Caco-2 (cell line): ENCODE data around the gene DUSP23. TPM values are rescaled to one million over a fixed set of nuclear protein-coding genes. Genes with fewer than 3 reads are reported as not detected.
A peak's percentile ranks its signal among the peaks of the same experiment; 100 is the strongest.

Experiments
- BruUV-seq: library from RNA; stranded (reverse); fragments of 400-500 nt; replicated peaks from 2 replicates; lab custom pipeline; 2021; lab: Mats Ljungman, UMichigan
- CTCF ChIA-PET: fragments of 300-600 bp; sonication (Branson Sonifier 250); formaldehyde crosslinking; loops from one replicate; lab custom pipeline; 2022; ENCODE audit warnings: antibody characterized with exemption; lab: Charles Lee
- POLR2A ChIA-PET: fragments of 300-600 bp; sonication (Branson Sonifier 250); formaldehyde crosslinking; loops from one replicate; lab custom pipeline; 2022; ENCODE audit warnings: antibody characterized with exemption; lab: Charles Lee
- DNase-seq, 2 experiments: peaks; one replicate each; pipeline versions ENCODE4 v3.0.0 to v3.0.0-alpha.2; 2020 to 2022
- H3K27me3 ChIP-seq: replicated peaks from 2 replicates; pipeline ENCODE4 v1.6.0; 2011; ENCODE audit warnings: low read length; ENCODE audit not compliant: control insufficient read depth, insufficient read depth
- H3K36me3 ChIP-seq: 2 replicates; pipeline ENCODE4 v1.5.1; 2011; ENCODE audit warnings: low read length; ENCODE audit not compliant: control insufficient read depth, insufficient read depth
- H3K4me1 ChIP-seq: fragments of 250-450 bp; sonication (Bioruptor Pico); 2 replicates; pipeline ENCODE4 v1.5.1; 2020; ENCODE audit warnings: mild to moderate bottlenecking
- H3K4me3 ChIP-seq: 2 replicates; pipeline ENCODE4 v1.5.1; 2011; ENCODE audit warnings: low read depth, mild to moderate bottlenecking, control low read depth, low read length
- H3K9me3 ChIP-seq: fragments of 250-450 bp; sonication (Bioruptor Pico); 2 replicates; pipeline ENCODE4 v1.5.1; 2020; ENCODE audit warnings: mild to moderate bottlenecking, moderate library complexity
- H3K27ac Mint-ChIP-seq: one replicate; pipeline ENCODE4 v1.8.0; 2022; ENCODE audit warnings: mixed read lengths; ENCODE audit not compliant: unreplicated experiment
- H3K27me3 Mint-ChIP-seq: one replicate; pipeline ENCODE4 v1.8.0; 2022; ENCODE audit warnings: mixed read lengths; ENCODE audit not compliant: insufficient read depth, unreplicated experiment
- H3K36me3 Mint-ChIP-seq: one replicate; pipeline ENCODE4 v1.8.0; 2022; ENCODE audit warnings: mild to moderate bottlenecking, mixed read lengths; ENCODE audit not compliant: insufficient read depth, unreplicated experiment
- H3K4me1 Mint-ChIP-seq: one replicate; pipeline ENCODE4 v1.8.0; 2022; ENCODE audit warnings: low read depth, mixed read lengths; ENCODE audit not compliant: unreplicated experiment
- H3K4me3 Mint-ChIP-seq: one replicate; pipeline ENCODE4 v1.8.0; 2022; ENCODE audit warnings: mild to moderate bottlenecking, moderate library complexity, mixed read lengths; ENCODE audit not compliant: unreplicated experiment
- H3K9me3 Mint-ChIP-seq: one replicate; pipeline ENCODE4 v1.8.0; 2022; ENCODE audit warnings: mixed read lengths; ENCODE audit not compliant: unreplicated experiment
- CTCF ChIP-seq, 2 experiments: fragments of 200-600 bp in 1 of 2; IDR thresholded peaks; 1 replicate in 1 of 2; 2 replicates in 1 of 2; pipeline versions ENCODE4 v1.5.1 to v1.8.0; 2011 to 2022; ENCODE audit warnings: antibody characterized with exemption in 1 of 2, control low read depth in 1 of 2, inconsistent platforms in 1 of 2, low read depth in 1 of 2, low read length in 1 of 2, mild to moderate bottlenecking in 1 of 2, moderate library complexity in 1 of 2; ENCODE audit not compliant: insufficient read depth in 1 of 2, severe bottlenecking in 1 of 2, unreplicated experiment in 1 of 2
- intact Hi-C: fragments of 100-400 bp; cut with micrococcal nuclease; formaldehyde crosslinking; loops from one replicate; pipeline ENCODE4 v1.10.0; 2022; ENCODE audit not compliant: unreplicated experiment
- total RNA-seq: library from RNA; stranded (reverse); gene quantifications from 2 replicates; pipeline ENCODE4 v1.2.3, GENCODE V29; 2022

The DUSP23 gene
- total RNA-seq, 1 experiment from 2014 or later = 44.5 TPM

GRCh38 chr1:159795534-159795933 lies 14.8 kb downstream of the DUSP23 start:
- BruUV-seq = no TSS peak
- H3K27me3 ChIP-seq = no peaks in the 10 kb centered on the region
- no peak for TF ChIP-seq CTCF (IDR thresholded peaks at IDR 0.05; ENCODE audit: insufficient read depth in 1 of 2, low read depth in 1 of 2, low read length in 1 of 2, severe bottlenecking in 1 of 2, unreplicated experiment in 1 of 2)
- intact Hi-C loops = loop anchor here (5.0 kb wide), 1 partner anchor 42 kb away; no protein-coding TSS in a partner anchor
- H3K9me3 Mint-ChIP-seq = no peaks in the 10 kb centered on the region
- DNase-seq = no peak
- H3K36me3 Mint-ChIP-seq = no peaks in the 10 kb centered on the region
- peaks cover 8% of the 10 kb centered on the region for H3K4me1 ChIP-seq
- no peak overlapping the region for H3K4me3 Mint-ChIP-seq
- POLR2A ChIA-PET = no interaction called here
- H3K27ac Mint-ChIP-seq = no peak overlapping the region
- H3K4me1 Mint-ChIP-seq = peaks cover 7% of the 10 kb centered on the region
- H3K9me3 ChIP-seq = no peaks in the 10 kb centered on the region
- H3K4me3 ChIP-seq = no peak overlapping the region
- peaks cover 13% of the 10 kb centered on the region for H3K27me3 Mint-ChIP-seq
- CTCF ChIA-PET = interaction anchor here (5.1 kb wide), 1 partner anchor 211 kb away, joined by 68 read pairs; no protein-coding TSS in a partner anchor
- H3K36me3 ChIP-seq = no peaks in the 10 kb centered on the region

GRCh38 chr1:159798893-159799292 lies 18.1 kb downstream of the DUSP23 start:
- H3K36me3 Mint-ChIP-seq = no peaks in the 10 kb centered on the region
- no peaks in the 10 kb centered on the region for H3K9me3 ChIP-seq
- no TSS peak for BruUV-seq
- peak; percentile 78 to 79 for DNase-seq
- TF ChIP-seq CTCF (IDR thresholded peaks at IDR 0.05; ENCODE audit: insufficient read depth in 1 of 2, low read depth in 1 of 2, low read length in 1 of 2, severe bottlenecking in 1 of 2, unreplicated experiment in 1 of 2) = peak; percentile 69 to 84
- no peak overlapping the region for H3K27ac Mint-ChIP-seq
- H3K27me3 ChIP-seq = no peaks in the 10 kb centered on the region
- H3K4me3 Mint-ChIP-seq = no peak overlapping the region
- intact Hi-C loops = loop anchor here (1.0 to 5.0 kb wide), 6 partner anchors 19 to 208 kb away; partner anchors contain the start of genes DUSP23 and IGSF9
- H3K27me3 Mint-ChIP-seq = peaks cover 14% of the 10 kb centered on the region
- no peaks in the 10 kb centered on the region for H3K36me3 ChIP-seq
- no peak overlapping the region for H3K4me3 ChIP-seq
- H3K4me1 Mint-ChIP-seq = no peaks in the 10 kb centered on the region
- no peaks in the 10 kb centered on the region for H3K9me3 Mint-ChIP-seq
- CTCF ChIA-PET = interaction anchor here (0.6 to 5.1 kb wide), 27 partner anchors 9 to 232 kb away, joined by 3 to 75 read pairs (median 5); partner anchors contain the start of genes DUSP23 and IGSF9
- H3K4me1 ChIP-seq = no peaks in the 10 kb centered on the region
- POLR2A ChIA-PET = interaction anchor here (0.6 to 0.7 kb wide), 2 partner anchors 67 to 147 kb away, joined by 3 read pairs; no protein-coding TSS in a partner anchor

GRCh38 chr1:159799446-159799985 lies 18.8 kb downstream of the DUSP23 start:
- H3K4me3 ChIP-seq = no peak overlapping the region
- H3K9me3 ChIP-seq = no peaks in the 10 kb centered on the region
- intact Hi-C loops = loop anchor here (1.0 to 5.0 kb wide), 5 partner anchors 19 to 145 kb away; partner anchors contain the start of genes DUSP23 and IGSF9
- ChIA-PET CTCF (interaction anchor here (0.6 to 5.1 kb wide), 26 partner anchors 10 to 231 kb away, joined by 3 to 75 read pairs (median 5); partner anchors contain the start of genes DUSP23 and IGSF9), POLR2A (interaction anchor here (0.7 kb wide), 1 partner anchor 146 kb away, joined by 3 read pairs; no protein-coding TSS in a partner anchor)
- Mint-ChIP-seq H3K27ac (no peak overlapping the region), H3K27me3 (peaks cover 13% of the 10 kb centered on the region), H3K4me1 (no peaks in the 10 kb centered on the region), H3K9me3 (no peaks in the 10 kb centered on the region), H3K4me3 (no peak overlapping the region), H3K36me3 (no peaks in the 10 kb centered on the region)
- no peaks in the 10 kb centered on the region for H3K36me3 ChIP-seq
- no peak for TF ChIP-seq CTCF (IDR thresholded peaks at IDR 0.05; ENCODE audit: insufficient read depth in 1 of 2, low read depth in 1 of 2, low read length in 1 of 2, severe bottlenecking in 1 of 2, unreplicated experiment in 1 of 2)
- BruUV-seq = no TSS peak
- no peak for DNase-seq
- no peaks in the 10 kb centered on the region for H3K27me3 ChIP-seq
- H3K4me1 ChIP-seq = no peaks in the 10 kb centered on the region
